ENCODE data around the gene ADARB2. TPM values are rescaled to one million over a fixed set of nuclear protein-coding genes. Genes with fewer than 3 reads are reported as not detected.

Gene ADARB2
- total RNA-seq, 2 experiments from 2014 or later = 2.5 to 3.0 TPM

DNA sequence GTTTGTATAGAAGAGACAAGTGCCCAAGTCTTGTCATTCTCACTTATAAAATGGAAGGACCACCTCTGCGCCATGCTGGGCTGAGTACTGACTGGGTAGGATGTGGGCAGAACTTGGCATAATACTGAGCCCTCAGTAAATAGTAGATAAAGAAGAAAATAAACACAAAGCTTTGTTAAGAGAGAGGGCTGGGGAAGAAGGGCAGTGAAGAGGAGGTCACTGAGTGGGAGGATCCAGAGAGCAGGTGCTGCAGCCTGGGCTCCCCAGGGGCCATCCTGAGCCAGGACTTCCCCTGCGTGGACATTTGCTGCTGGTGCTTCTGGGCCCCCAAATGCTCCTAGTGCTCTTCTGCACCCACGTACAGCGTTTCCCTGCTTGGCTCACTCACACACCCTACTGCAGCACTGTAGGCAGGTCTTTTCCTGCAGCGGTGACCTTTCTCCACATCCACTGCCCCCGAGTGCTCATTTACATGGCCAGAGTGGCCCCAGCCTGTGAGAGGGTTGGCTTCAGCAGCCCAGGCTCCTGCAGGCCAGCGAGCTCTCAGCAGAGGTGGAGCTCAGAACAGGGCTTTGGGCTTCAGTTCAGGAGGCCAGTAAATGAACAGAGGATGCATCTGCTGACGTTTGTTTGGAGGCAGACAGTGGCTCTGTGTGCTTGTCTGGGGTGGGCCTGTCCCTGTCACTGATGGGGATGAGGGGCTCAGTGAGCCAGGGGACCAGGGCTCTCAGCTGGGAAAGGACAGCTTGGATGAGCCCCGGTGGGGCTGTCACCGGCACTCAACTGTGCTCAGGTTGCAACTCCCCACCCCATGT is 164.6 kb downstream of the ADARB2 start:
- Mint-ChIP-seq H3K27ac (no peak overlapping the region), H3K4me3 (no peak overlapping the region), H3K9me3 (peaks cover 5% of the 10 kb centered on the region), H3K36me3 (ENCODE audit: low read depth) (no peaks in the 10 kb centered on the region), H3K27me3 (no peaks in the 10 kb centered on the region), H3K4me1 (no peaks in the 10 kb centered on the region)
- ChIA-PET CTCF (no interaction called here), POLR2A (no interaction called here)
- no peak for DNase-seq

DNA sequence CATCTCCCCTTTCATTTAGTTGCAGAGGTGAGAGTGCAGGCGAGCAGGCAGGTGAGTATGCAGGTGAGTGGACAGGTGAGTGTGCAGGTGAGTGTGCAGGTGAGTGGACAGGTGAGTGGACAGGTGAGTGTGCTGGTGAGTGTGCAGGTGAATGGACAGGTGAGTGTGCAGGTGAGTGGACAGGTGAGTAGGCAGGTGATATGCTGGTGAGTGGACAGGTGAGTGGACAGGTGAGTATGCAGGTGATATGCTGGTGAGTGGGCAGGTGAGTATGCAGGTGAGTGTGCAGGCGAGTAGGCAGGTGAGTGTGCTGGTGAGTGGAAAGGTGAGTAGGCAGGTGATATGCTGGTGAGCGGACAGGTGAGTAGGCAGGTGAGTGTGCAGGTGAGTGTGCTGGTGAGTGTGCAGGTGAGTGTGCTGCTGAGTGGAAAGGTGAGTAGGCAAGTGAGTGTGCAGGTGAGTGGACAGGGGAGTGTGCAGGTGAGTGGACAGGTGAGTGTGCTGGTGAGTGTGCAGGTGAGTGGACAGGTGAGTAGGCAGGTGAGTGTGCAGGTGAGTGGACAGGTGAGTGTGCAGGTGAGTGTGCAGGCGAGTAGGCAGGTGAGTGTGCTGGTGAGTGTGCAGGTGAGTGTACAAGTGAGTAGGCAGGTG is 165.6 kb downstream of the ADARB2 start:
- CTCF ChIA-PET = no interaction called here
- H3K4me3 Mint-ChIP-seq = no peak overlapping the region
- DNase-seq = no peak
- POLR2A ChIA-PET = no interaction called here
- H3K9me3 Mint-ChIP-seq = peaks cover 5% of the 10 kb centered on the region
- H3K36me3 Mint-ChIP-seq (ENCODE audit: low read depth) = no peaks in the 10 kb centered on the region
- no peaks in the 10 kb centered on the region for H3K4me1 Mint-ChIP-seq
- H3K27ac Mint-ChIP-seq = no peak overlapping the region
- H3K27me3 Mint-ChIP-seq = no peaks in the 10 kb centered on the region

DNA sequence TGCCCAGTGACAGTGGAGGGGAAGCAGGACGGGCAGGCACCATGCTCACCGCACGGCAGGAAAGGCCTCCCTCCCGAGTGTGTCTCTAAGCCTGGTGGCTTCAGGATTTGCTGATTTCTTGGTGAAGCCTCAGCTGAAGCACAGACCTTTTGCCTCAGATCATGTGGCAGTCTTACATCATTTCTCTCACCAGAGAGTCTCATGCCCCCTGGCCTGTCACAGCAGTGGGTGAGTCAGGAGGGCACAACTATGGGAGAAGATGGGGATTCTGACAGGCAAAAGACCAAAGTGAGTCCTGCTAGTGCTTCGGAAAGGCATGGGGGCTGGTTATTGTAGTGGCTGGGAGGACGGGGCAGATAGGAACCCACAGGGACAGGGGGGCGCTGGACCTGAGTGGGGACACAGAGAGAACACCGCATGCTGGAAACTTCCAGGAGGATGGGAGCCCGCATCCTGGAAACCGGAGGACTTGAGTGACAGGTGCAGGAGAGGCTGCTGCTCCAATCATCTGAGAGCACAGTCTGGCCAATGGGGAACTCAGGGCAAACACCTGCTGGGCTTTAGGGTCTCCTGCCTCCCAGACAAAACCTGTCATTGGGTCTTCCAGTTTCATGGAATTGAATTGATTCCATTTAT is 166.8 kb downstream of the ADARB2 start:
- no peaks in the 10 kb centered on the region for H3K27me3 Mint-ChIP-seq
- POLR2A ChIA-PET = no interaction called here
- H3K4me1 Mint-ChIP-seq = no peaks in the 10 kb centered on the region
- H3K4me3 Mint-ChIP-seq = no peak overlapping the region
- H3K27ac Mint-ChIP-seq = no peak overlapping the region
- peaks cover 5% of the 10 kb centered on the region for H3K9me3 Mint-ChIP-seq
- H3K36me3 Mint-ChIP-seq (ENCODE audit: low read depth) = no peaks in the 10 kb centered on the region
- no peak for DNase-seq
- CTCF ChIA-PET = no interaction called here

DNA sequence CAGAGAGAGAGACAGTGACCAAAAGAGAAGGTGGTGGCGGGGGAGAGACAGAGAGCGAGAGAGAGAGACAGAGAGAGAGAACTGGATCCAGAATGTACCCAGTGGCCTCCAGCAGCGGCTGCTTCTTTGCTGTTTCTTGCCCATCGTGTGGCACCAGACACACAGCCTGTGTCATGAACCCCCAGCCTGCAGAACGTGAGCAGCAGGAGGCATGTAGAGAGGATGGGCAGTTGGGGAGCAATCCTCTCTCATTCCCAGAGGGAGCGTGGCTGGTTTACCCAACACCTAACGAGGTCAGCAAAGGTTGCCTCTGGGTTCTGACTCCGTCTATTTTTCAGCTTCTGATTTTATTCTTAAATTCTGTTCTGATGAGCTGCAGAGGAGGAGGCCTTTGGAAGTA is 168.1 kb downstream of the ADARB2 start:
- Mint-ChIP-seq H3K4me1 (no peaks in the 10 kb centered on the region), H3K4me3 (no peak overlapping the region), H3K36me3 (ENCODE audit: low read depth) (no peaks in the 10 kb centered on the region), H3K9me3 (peaks cover 5% of the 10 kb centered on the region), H3K27ac (no peak overlapping the region), H3K27me3 (no peaks in the 10 kb centered on the region)
- POLR2A ChIA-PET = no interaction called here
- CTCF ChIA-PET = no interaction called here
- no peak for DNase-seq

DNA sequence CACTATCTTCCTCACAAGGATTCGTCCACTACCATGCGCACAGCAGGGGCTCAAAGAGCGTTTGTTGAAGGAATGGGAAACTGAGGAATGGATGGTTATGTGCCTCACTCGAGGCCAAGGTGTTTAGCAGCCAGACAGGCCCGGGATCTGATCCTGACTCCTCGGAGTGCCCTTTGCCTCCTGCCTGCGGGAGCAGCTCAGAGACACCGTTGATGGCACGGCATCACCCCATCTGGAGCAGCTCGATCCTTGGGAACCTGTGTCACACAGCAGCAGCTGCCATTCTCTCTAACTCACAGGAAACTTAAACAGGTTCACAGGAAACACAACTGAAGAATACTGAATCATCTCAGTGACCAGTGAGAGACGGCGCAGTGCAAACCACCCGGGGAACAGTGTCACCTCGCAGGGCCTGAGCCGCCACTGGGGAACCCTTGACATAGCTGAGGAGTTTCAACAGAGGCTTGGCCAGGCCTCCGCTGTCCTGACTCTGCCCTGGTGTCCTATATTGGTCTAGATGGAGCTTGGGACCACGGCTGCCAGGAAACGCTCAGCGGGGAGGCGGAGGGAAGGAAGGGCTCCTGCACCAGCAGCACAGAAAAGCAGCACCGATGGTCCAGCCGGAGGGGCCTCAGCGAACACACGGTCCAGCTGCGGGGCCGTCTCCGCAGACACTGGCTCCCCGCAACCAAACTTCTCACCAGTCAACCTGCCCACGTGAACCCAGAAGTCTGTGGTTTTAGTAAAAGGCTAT is 169.4 kb downstream of the ADARB2 start:
- H3K4me3 Mint-ChIP-seq = no peak overlapping the region
- no peaks in the 10 kb centered on the region for H3K27me3 Mint-ChIP-seq
- DNase-seq = no peak
- H3K27ac Mint-ChIP-seq = no peak overlapping the region
- peaks cover 5% of the 10 kb centered on the region for H3K9me3 Mint-ChIP-seq
- ChIA-PET CTCF (no interaction called here), POLR2A (no interaction called here)
- H3K4me1 Mint-ChIP-seq = no peaks in the 10 kb centered on the region
- no peaks in the 10 kb centered on the region for H3K36me3 Mint-ChIP-seq (ENCODE audit: low read depth)

DNA sequence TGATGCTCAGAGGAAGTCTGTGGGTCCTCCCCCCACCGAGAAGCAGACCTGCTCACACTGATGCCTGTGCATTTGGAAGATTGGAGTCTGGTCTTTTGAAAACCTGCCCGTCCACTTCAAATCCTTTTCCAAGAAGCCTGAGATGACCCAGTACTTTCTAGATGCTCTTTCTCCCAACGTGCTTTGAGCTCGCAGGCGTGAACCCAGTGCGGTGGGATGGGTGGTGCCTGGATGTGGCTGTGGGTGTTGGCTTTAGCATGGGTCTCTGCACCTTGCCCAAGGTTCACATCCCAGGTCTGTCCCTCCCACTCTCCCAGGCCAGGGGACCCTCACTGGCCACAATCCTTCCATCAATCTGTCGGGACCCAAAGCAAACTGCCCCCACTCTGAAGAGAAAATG is 170.2 kb downstream of the ADARB2 start:
- ChIA-PET POLR2A (no interaction called here), CTCF (no interaction called here)
- Mint-ChIP-seq H3K36me3 (ENCODE audit: low read depth) (no peaks in the 10 kb centered on the region), H3K4me1 (no peaks in the 10 kb centered on the region), H3K9me3 (peaks cover 5% of the 10 kb centered on the region), H3K27me3 (no peaks in the 10 kb centered on the region), H3K4me3 (no peak overlapping the region), H3K27ac (no peak overlapping the region)
- no peak for DNase-seq

DNA sequence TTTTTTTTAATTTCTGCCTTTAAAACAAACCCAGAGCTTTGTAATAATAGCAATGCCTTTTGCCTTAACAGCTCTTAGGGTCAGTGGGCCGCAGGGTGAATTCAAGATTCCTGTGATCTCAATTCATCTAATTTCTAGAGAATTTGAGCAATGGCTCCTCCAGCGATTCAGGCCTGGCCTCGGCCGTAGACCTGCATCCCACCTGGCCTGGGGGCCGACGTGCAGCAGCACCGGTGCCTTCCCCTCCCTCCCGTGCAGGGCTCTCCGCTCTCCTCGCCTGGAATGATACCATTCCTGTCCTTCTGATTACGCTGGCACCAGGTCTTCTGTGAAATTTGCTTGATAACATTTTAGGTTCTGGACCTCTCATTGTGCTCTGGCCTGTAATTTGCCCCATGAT is 172.5 kb downstream of the ADARB2 start:
- POLR2A ChIA-PET = no interaction called here
- H3K27ac Mint-ChIP-seq = no peak overlapping the region
- DNase-seq = no peak
- H3K9me3 Mint-ChIP-seq = no peaks in the 10 kb centered on the region
- H3K36me3 Mint-ChIP-seq (ENCODE audit: low read depth) = no peaks in the 10 kb centered on the region
- CTCF ChIA-PET = no interaction called here
- no peak overlapping the region for H3K4me3 Mint-ChIP-seq
- no peaks in the 10 kb centered on the region for H3K4me1 Mint-ChIP-seq
- H3K27me3 Mint-ChIP-seq = peaks cover 2% of the 10 kb centered on the region

DNA sequence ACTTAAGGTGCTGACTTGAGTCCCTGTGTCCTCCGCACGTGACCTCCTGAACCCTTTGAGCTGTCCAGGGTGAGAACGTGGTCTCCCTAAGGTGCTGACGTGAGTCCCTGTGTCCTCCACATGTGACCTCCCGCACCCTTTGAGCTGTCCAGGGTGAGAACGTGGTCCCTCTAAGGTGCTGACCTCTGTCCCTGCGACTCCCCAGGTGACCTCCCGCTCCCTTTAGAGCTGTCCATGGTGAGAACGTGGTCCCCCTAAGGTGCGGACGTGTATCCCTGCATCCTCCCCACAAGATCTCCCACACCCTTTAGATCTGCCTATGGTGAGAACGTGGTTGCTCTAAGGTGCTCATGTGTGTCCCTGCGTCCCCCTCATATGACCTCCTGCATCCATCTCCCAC is 174.3 kb downstream of the ADARB2 start:
- no peaks in the 10 kb centered on the region for H3K9me3 Mint-ChIP-seq
- H3K36me3 Mint-ChIP-seq (ENCODE audit: low read depth) = no peaks in the 10 kb centered on the region
- H3K27me3 Mint-ChIP-seq = peaks cover 2% of the 10 kb centered on the region
- no peak overlapping the region for H3K27ac Mint-ChIP-seq
- ChIA-PET POLR2A (no interaction called here), CTCF (no interaction called here)
- H3K4me1 Mint-ChIP-seq = no peaks in the 10 kb centered on the region
- DNase-seq = no peak
- no peak overlapping the region for H3K4me3 Mint-ChIP-seq

DNA sequence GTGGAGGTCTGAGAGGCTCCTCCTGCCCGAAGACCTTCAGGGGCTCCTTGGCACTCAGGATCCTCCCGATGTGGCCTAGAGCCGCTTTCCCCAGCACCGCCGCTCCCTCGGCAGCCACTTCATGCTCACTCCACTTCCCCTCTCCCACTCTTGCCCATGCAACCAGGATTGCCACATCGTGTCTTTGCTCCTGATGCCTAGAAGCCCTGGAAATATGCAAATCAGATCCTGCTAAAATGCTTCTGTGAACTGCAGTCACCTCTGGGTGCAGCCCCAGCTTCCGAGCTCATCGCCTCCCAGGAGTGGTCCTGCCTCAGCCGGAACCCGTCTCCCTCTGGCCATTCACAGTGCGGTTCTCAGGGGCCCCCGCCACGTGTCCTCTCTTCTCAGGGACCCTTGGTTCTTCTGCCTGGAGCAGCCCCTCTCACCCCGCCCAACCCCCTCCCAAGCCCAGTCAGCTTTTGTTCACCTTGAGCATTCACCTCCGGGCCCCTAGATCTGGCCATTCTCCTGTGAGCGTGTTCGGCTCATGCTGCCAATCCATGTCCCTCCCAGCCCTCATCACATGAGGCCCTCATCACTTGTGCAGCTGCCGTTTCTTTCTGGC is 175.5 kb downstream of the ADARB2 start:
- H3K27me3 Mint-ChIP-seq = peaks cover 2% of the 10 kb centered on the region
- no peaks in the 10 kb centered on the region for H3K9me3 Mint-ChIP-seq
- CTCF ChIA-PET = no interaction called here
- DNase-seq = no peak
- no peak overlapping the region for H3K4me3 Mint-ChIP-seq
- H3K27ac Mint-ChIP-seq = no peak overlapping the region
- no peaks in the 10 kb centered on the region for H3K36me3 Mint-ChIP-seq (ENCODE audit: low read depth)
- H3K4me1 Mint-ChIP-seq = no peaks in the 10 kb centered on the region
- POLR2A ChIA-PET = no interaction called here

DNA sequence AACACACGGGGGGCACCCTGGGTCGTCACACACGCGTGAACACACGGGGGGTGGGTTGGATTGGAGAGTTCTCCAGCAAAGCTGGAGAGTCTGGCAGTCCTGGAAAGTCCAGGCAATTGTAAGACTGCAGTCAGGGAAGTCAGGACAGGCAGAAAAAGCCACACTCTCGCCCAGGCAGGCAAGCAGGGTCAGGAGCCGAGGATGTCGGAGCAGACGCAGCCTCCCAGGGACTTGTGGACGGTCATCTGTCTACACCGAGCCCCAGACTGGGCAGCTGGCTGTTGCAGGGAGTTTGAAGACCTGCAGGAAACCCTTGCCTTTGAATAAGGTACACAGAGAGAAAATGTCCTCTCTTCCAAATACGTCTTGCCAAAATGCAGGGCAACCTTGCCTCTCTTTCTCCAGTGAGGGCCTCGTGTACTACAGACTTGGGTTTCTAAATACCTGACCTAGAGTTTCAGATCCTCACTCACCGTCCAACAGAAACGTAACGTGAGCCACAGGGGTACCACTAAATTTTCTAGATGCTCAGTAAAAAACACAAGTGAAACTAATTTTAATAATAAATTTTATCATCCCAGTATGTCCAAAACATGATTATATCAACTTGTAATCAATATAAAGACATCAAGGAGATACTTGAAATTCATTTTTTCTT is 176.7 kb downstream of the ADARB2 start:
- no peaks in the 10 kb centered on the region for H3K4me1 Mint-ChIP-seq

DNA sequence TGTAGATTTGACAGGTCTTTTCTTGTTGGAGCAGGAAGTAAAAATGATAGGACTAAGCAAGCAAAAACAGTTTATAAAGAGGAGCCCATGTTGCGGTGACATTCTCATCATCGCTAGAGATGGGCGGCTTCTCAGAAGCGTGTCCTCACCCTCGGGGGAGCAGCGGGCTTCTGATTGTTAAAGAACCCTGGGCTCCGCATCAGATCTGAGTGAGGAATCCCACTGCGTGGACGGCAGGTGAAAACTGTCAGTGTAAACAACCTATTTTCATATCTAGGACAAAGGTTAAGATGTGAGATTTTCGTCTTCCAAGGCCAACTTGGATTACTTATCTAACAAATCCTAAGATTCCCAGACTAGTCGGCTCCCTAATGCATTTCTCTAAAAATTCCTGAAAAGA is 177.6 kb downstream of the ADARB2 start:
- CTCF ChIA-PET = no interaction called here
- DNase-seq = no peak
- POLR2A ChIA-PET = no interaction called here

More for the DNA sequence above, 176.7 kb downstream of the ADARB2 start:
- peaks cover 2% of the 10 kb centered on the region for H3K27me3 Mint-ChIP-seq
- DNase-seq = no peak
- no peak overlapping the region for H3K27ac Mint-ChIP-seq
- H3K9me3 Mint-ChIP-seq = no peaks in the 10 kb centered on the region
- ChIA-PET POLR2A (no interaction called here), CTCF (no interaction called here)
- H3K4me3 Mint-ChIP-seq = no peak overlapping the region
- no peaks in the 10 kb centered on the region for H3K36me3 Mint-ChIP-seq (ENCODE audit: low read depth)

DNA sequence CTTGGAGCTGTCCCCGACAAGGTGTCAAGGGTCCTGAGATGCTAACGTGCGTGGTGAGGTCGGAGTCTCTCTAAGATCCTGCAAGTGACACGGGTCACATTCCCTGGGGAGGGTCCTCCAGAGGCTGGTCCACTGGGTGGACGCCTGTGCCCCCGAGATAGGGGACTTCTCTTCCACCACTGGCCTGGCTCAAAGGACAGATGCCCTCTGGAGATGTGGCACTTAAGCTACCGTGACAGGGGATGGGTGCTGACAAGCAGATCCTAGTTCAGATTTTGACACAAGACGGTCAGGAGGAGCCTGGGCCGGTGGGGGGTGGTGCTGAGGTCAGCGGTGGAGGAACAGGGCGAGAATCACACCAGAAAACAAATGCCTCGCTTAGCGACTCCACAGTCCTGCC is 178.0 kb downstream of the ADARB2 start:
- no peak for DNase-seq
- Mint-ChIP-seq H3K36me3 (ENCODE audit: low read depth) (no peaks in the 10 kb centered on the region), H3K27me3 (peaks cover 2% of the 10 kb centered on the region), H3K4me3 (no peak overlapping the region), H3K4me1 (no peaks in the 10 kb centered on the region), H3K27ac (no peak overlapping the region), H3K9me3 (no peaks in the 10 kb centered on the region)
- ChIA-PET POLR2A (no interaction called here), CTCF (no interaction called here)

More for the DNA sequence above, 177.6 kb downstream of the ADARB2 start:
- Mint-ChIP-seq H3K27me3 (peaks cover 2% of the 10 kb centered on the region), H3K4me1 (no peaks in the 10 kb centered on the region), H3K4me3 (no peak overlapping the region), H3K27ac (no peak overlapping the region), H3K36me3 (ENCODE audit: low read depth) (no peaks in the 10 kb centered on the region), H3K9me3 (no peaks in the 10 kb centered on the region)

DNA sequence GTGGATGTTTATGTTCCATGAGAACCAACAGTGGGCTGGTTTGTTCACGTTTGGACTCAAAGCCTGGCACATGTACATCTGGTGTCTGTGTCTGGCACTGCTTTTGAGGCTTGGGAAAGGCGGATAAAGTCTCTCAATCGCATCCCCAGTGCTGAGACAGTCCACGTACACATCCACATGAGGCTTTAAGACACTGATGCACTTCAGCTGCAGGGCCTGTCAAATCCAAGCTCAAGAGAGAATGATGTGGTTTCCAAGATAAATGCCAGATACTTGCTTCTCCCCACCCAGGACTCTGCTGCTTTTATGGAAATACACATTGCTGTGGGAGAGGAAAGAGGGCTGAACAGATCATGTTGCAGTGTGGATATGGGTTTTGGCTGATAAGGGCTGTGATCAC is 178.4 kb downstream of the ADARB2 start:
- no peak overlapping the region for H3K4me3 Mint-ChIP-seq
- H3K9me3 Mint-ChIP-seq = no peaks in the 10 kb centered on the region
- H3K4me1 Mint-ChIP-seq = no peaks in the 10 kb centered on the region
- DNase-seq = no peak
- ChIA-PET CTCF (no interaction called here), POLR2A (no interaction called here)
- H3K36me3 Mint-ChIP-seq (ENCODE audit: low read depth) = no peaks in the 10 kb centered on the region
- peaks cover 2% of the 10 kb centered on the region for H3K27me3 Mint-ChIP-seq
- H3K27ac Mint-ChIP-seq = no peak overlapping the region
